NCI-H2171 treated with DMSO at 0.1 percent for 48 hours (cell line): ENCODE results near the gene HORMAD2.

Experiments
- DNase-seq: peaks from one replicate; lab custom pipeline; 2025; lab: John Stamatoyannopoulos, UW

HORMAD2 gene

GRCh38 chr22:30169002-30169401 lies 88.7 kb downstream of the HORMAD2 start:
- DNase-seq, result no peak

DNA sequence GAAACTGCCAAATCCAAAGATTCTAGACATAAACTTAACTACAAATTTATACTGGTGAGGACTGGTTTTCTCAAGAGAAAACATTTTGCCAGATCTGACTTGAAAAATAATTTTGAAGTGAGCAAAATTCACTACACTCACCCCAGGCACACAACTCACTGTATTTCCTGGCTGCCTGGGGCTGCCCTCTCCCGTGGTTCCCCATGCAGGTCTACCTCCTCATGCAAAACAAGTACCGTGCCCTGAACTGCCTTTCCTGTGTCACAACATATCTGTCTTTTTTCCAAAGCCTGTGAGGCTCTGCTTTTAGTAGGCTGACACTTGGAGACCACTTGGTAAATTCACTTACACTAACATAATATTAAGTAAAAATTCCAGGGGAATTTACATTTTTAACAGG lies 89.9 kb downstream of the HORMAD2 start:
- no peak for DNase-seq

DNA sequence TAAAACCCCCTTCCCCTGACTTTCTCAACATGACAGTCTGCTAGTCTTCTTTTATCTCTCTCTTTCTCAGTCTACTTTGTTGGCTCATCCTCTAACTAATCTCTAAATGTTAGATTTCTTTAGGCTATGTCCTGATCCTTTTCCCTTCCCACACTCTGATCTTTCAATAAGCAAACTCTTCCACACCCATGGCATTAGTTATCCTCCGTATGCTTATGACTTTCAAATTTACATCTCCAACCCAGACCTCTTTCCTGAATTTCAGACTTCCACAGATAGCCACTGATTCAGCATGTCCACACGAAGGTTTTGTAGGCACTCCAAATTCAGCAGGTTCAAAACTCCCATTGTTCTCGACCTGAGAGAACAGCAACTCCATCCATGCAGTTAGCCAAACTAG lies 90.7 kb downstream of the HORMAD2 start:
- DNase-seq, result no peak

- DNase-seq, result no peak
These were observed 95.5 kb downstream of the HORMAD2 start for GRCh38 chr22:30175690-30176288.

GRCh38 chr22:30176431-30176830 lies 96.2 kb downstream of the HORMAD2 start:
- DNase-seq, result no peak

DNA sequence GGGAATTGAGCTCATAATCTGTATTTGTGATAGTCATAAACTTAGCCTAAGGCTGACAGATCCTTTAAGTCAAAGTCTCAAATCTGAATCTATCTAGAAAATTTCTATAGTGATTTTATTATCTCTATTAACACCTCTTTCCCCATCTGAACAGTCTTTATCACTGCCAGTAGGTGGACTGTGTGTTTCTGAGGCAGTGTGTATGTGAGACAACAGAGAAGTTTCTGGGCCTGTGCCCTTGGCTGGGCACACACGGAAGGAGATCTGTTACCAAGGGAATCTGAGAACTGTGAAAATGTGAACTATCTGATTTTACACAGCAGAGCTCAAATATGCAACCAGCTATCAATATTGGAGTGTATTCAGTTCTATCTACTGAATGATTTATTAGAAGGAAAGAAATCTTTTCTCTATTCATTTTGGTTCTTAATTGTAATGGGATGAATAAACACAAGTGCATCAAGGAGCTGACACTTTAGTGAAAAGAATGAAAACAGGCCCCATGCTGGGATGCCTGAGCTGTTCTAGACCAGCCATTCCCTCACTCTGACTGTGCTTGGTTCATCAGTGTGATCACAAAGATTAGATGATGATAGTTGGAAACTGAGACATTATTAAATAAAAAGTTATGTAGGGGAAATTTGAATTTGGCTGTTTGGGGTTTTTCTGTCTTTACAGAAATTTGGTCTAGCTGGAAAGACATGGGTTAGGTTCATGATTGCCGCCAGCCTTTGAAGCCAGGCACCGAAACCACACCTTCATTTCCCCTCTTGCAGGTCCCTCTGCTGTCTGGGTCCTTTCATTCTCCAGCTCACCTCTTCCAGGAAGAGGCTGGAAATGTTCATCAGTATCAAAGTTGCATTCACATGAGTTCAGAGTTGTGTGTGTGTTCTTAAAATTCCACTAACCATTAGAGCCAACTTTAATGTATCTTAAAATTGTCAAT lies 98.2 kb downstream of the HORMAD2 start:
- no peak for DNase-seq

GRCh38 chr22:30180616-30181015 lies 100.4 kb downstream of the HORMAD2 start:
- DNase-seq, result no peak

- no peak for DNase-seq
These were observed 101.4 kb downstream of the HORMAD2 start for GRCh38 chr22:30181459-30182349.

DNA sequence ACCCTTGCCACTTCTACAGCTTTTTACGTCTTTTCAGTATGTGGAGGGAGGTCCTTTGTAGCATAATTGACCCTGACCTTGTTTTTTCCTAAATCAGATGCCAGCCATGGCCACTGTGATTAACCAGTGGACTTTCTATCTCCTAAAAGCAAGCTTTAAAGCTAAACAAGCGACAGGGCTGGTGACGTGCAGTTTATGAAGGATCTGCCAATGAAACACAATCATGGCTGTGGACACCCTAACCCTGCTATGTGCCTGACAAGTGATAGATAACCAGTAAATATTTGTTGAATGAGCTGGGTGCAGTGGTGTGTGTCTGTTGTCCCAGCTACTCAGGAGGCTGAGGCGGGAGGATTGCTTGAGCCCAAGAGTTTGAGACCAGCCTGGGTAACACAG lies 102.1 kb downstream of the HORMAD2 start:
- no peak for DNase-seq

GRCh38 chr22:30182815-30183214 lies 102.6 kb downstream of the HORMAD2 start:
- no peak for DNase-seq

DNA sequence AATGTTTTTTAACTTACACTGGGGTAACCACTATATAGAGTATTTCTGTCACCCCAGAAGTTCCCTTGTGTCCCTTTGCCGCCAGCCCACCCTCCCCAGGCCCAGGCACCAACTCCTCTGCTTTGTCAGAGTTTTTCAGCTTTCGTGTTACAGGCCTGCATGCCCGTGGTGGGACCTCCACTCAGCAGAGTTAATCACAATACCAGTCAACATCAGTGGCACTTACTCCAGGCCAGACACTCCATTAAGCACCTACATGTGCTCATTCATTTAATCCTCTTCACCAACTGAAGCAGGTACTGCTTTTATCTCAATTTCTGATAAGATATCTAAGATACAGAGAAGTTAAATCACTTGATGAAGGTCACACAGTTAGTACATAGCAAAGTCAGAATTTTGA lies 103.0 kb downstream of the HORMAD2 start:
- no peak for DNase-seq

DNA sequence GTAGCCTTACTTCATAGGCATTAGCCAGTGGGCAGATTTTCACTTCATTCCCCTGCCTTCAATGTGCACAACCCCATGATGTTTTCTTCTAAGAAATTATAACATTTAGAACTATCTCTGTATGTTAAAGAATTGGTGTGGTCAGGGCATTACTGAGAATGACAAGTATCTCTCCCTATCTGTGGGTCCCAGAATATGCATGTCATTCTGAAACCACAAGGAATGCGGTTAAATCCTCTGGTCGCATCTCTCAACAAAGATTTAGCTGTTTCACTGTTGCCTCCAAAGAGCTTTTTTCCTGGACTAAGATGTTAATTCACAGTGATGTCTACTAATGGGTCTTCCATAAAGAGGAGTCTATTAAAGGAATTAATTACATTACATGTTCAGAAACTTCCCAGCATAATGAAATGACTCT lies 103.6 kb downstream of the HORMAD2 start:
- DNase-seq, result no peak

GRCh38 chr22:30185129-30185528 lies 104.9 kb downstream of the HORMAD2 start:
- DNase-seq, result no peak

GRCh38 chr22:30185549-30185948 lies 105.3 kb downstream of the HORMAD2 start:
- no peak for DNase-seq

- no peak for DNase-seq
These were observed 105.8 kb downstream of the HORMAD2 start for GRCh38 chr22:30186041-30186440.

- no peak for DNase-seq
These were observed 106.2 kb downstream of the HORMAD2 start for GRCh38 chr22:30186510-30186909.

DNA sequence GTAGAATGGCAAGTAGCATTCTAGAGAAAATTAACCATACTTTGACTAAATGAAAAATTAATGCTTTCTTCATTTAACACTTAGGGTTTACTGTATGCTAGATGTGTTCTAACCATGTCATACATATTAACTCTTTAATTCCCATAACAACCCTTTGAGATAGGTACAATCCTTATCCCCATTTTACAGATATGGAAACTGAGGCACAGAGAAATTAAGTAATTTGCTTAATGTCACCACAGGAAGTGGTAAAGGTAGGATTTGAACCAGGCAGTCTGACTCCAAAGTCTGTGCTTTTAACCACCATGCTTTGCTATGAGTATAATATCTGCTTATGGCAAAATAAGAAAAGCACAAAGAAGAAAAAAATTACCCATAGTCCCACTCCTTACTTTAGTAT lies 106.8 kb downstream of the HORMAD2 start:
- no peak for DNase-seq

DNA sequence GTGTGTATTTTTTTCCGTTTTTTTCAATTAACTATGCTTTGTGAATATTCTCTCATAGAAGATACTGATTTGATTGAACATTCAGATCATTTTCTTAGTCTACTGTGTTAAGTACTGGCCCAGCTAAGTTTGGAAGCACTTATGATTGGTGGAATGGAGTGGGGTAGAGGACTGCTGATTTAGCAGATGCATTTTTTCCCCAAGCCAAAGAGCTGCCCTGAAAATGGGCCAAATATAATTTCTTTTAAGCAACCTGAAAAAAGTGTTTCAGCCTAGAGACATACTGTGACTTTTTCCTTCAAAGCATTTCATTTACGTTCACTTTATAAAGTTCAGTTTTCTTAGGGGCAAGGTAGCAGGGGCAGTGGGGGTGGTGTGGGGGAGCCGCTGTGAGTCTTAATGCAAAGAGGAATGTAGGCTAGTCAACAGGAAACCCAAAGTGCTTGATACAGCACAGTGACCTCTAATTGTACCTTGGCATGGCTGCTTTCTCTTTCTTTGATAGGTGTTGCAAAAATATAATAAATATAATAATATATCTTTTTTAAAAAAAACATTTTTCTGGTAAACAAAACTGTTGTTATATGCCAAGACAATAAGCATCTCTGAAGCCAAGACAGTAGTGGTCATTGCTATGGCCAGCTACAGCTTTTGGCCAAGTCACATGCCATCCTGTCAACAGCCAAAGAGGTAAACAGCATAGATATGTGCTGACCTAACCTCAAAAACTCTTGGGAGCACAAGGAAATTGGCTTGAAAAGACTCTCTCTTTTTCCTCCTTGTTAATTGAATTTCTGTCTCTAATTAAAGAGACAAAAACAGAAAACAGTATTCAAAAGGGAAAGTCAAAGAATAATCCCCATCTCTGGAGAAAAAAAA lies 107.5 kb downstream of the HORMAD2 start:
- no peak for DNase-seq

DNA sequence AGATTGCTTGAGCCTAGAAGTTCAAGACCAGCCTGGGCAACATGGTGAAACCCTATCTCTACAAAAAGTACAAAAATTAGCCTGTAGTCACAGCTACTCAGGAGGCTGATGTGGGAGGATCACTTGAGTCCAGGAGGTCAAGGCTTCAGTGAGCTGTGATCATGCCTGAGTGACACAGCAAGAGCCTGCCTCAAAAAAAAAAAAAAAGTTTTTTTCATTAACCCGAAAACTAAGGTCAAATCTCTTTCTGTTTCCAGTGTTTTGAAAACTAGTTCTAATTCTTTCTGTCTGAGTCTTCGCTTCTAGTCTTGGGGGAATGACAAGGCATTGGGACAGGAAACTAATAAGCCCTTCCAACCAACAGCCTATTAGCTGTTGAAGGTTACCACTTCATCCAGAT lies 108.6 kb downstream of the HORMAD2 start:
- DNase-seq, result no peak

DNA sequence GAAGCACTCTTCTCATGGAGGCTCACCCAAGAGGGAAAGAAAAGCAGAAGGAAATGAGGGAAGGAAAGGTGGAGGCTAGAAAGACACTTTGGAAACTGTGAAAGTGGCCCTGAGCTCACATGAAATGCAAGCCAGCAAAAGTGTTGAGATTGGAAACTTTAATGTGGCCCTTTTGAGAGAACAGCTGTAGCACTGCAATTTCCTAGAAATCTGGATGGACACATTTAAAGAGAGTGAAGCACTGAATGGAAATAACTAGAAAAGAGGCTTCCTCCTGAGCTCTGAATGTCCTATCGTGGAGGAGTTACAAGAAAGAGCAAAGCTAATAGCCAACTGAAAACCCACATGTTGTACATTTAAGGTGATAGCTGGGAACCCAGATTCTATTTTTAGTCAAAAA lies 110.3 kb downstream of the HORMAD2 start:
- no peak for DNase-seq

GRCh38 chr22:30191040-30191701 lies 110.9 kb downstream of the HORMAD2 start:
- DNase-seq, result no peak
